HepG2 (cell line): ENCODE measurements around the gene BRAP. TPM values are rescaled to one million over a fixed set of nuclear protein-coding genes. Genes with fewer than 3 reads are reported as not detected.

Experiments
- BORCS8-MEF2B ChIP-seq: sonication (generic); formaldehyde crosslinking; IDR thresholded peaks from 2 replicates; pipeline ENCODE4 v1.8.0; 2022; ENCODE audit warnings: mild to moderate bottlenecking, missing genetic modification reagents
- CHD2 ChIP-seq: IDR thresholded peaks from 2 replicates; pipeline ENCODE4 v1.6.1; 2011; ENCODE audit warnings: low read depth, low read length, improper control_type of control experiment
- DNMT1 ChIP-seq: sonication (generic); formaldehyde crosslinking; IDR thresholded peaks from 2 replicates; pipeline ENCODE4 v1.5.1; 2020; ENCODE audit warnings: mild to moderate bottlenecking, missing genetic modification reagents
- ELF4 ChIP-seq: sonication (generic); formaldehyde crosslinking; IDR thresholded peaks from 2 replicates; pipeline ENCODE4 v1.5.0; 2020; ENCODE audit warnings: missing genetic modification reagents, mild to moderate bottlenecking, moderate library complexity, borderline replicate concordance
- ESRRA ChIP-seq: sonication (generic); formaldehyde crosslinking; IDR thresholded peaks from 2 replicates; pipeline ENCODE4 v1.5.1; 2020; ENCODE audit warnings: mild to moderate bottlenecking, low read depth, missing genetic modification reagents
- HNRNPL ChIP-seq: fragments of 200-400 bp; formaldehyde crosslinking; IDR thresholded peaks from 2 replicates; pipeline ENCODE4 v1.6.1; 2017; ENCODE audit warnings: mild to moderate bottlenecking, low read depth, low read length
- IRF1 ChIP-seq: sonication (generic); formaldehyde crosslinking; IDR thresholded peaks from 2 replicates; pipeline ENCODE4 v1.4.0; 2020; ENCODE audit warnings: low read depth, mild to moderate bottlenecking, missing genetic modification reagents
- JARID2 ChIP-seq: sonication (generic); formaldehyde crosslinking; IDR thresholded peaks from 2 replicates; pipeline ENCODE4 v1.8.1; 2023; ENCODE audit warnings: missing genetic modification reagents, inconsistent platforms; ENCODE audit not compliant: insufficient replicate concordance
- KDM4B ChIP-seq: sonication (generic); formaldehyde crosslinking; IDR thresholded peaks from 2 replicates; pipeline ENCODE4 v1.4.0; 2020; ENCODE audit warnings: missing genetic modification reagents
- KDM5A ChIP-seq: fragments of 200-600 bp; sonication (generic); IDR thresholded peaks from 2 replicates; pipeline ENCODE4 v1.7.0; 2018; ENCODE audit warnings: antibody characterized with exemption, mild to moderate bottlenecking, low read length, borderline replicate concordance
- KLF6 ChIP-seq: IDR thresholded peaks from 2 replicates; pipeline ENCODE4 v1.8.0; 2016; ENCODE audit warnings: missing biosample characterization, missing genetic modification reagents
- NFYC ChIP-seq: IDR thresholded peaks from 2 replicates; pipeline ENCODE4 v1.6.1; 2016; ENCODE audit warnings: missing genetic modification reagents, missing compliant biosample characterization
- PRMT3 ChIP-seq: sonication (generic); formaldehyde crosslinking; IDR thresholded peaks from 2 replicates; pipeline ENCODE4 v1.8.1; 2022; ENCODE audit warnings: low read depth, mild to moderate bottlenecking, moderate library complexity, missing genetic modification reagents, borderline replicate concordance
- WIZ ChIP-seq: sonication (generic); formaldehyde crosslinking; IDR thresholded peaks from 2 replicates; pipeline ENCODE4 v1.5.1; 2020; ENCODE audit warnings: mild to moderate bottlenecking, missing genetic modification reagents
- XBP1 ChIP-seq: sonication (generic); formaldehyde crosslinking; IDR thresholded peaks from 2 replicates; pipeline ENCODE4 v1.5.0; 2020; ENCODE audit warnings: missing genetic modification reagents
- ZFP36L2 ChIP-seq: sonication (generic); formaldehyde crosslinking; IDR thresholded peaks from 2 replicates; pipeline ENCODE4 v1.4.0; 2020; ENCODE audit warnings: missing genetic modification reagents
- ZMYM4 ChIP-seq: sonication (generic); formaldehyde crosslinking; IDR thresholded peaks from 2 replicates; pipeline ENCODE4 v1.8.1; 2023; ENCODE audit warnings: mild to moderate bottlenecking, missing genetic modification reagents
- ZNF18 ChIP-seq: sonication (generic); formaldehyde crosslinking; IDR thresholded peaks from 2 replicates; pipeline ENCODE4 v1.8.0; 2022; ENCODE audit warnings: mild to moderate bottlenecking, missing genetic modification reagents; ENCODE audit not compliant: insufficient replicate concordance
- ZNF367 ChIP-seq: sonication (generic); formaldehyde crosslinking; IDR thresholded peaks from 2 replicates; pipeline ENCODE4 v1.4.0; 2020; ENCODE audit warnings: missing genetic modification reagents, borderline replicate concordance
- ZNF564 ChIP-seq: sonication (generic); formaldehyde crosslinking; IDR thresholded peaks from 2 replicates; pipeline ENCODE4 v1.8.1; 2023; ENCODE audit warnings: mild to moderate bottlenecking, missing genetic modification reagents
- ZNF576 ChIP-seq: sonication (generic); formaldehyde crosslinking; IDR thresholded peaks from 2 replicates; pipeline ENCODE4 v1.4.0; 2020; ENCODE audit warnings: mild to moderate bottlenecking, missing genetic modification reagents
- polyA plus RNA-seq, 8 experiments: library from polyadenylated mRNA; depleted of rRNA in 3 of 8; stranded (reverse) in 7 of 8; unstranded in 1 of 8; fragments of >200 nt; fragmentation: Illumina TruSeq in 4 of 8; extraction: Trizol in 4 of 8; gene quantifications; 2 replicates each; pipeline versions ENCODE4 v1.2.1 to v1.2.3, GENCODE V29; 2011 to 2016; ENCODE audit warnings: low read depth in 4 of 8, missing spikeins in 1 of 8, mixed read lengths in 1 of 8; ENCODE audit not compliant: insufficient read depth in 1 of 8
- total RNA-seq, 5 experiments: library from RNA; depleted of rRNA; stranded (reverse); fragments of >200 nt; fragmentation: Illumina TruSeq; extraction: Trizol; gene quantifications; 2 replicates each; pipeline ENCODE4 v1.2.3, GENCODE V29; 2016; ENCODE audit warnings: low read depth in 1 of 5
- TF ChIP-seq, protein P1 (sequence below): sonication (generic); formaldehyde crosslinking; conservative IDR thresholded peaks from 2 replicates; pipeline ENCODE4 v1.4.0; 2020; ENCODE audit warnings: missing genetic modification reagents
- TF ChIP-seq, protein P2 (sequence below): sonication (generic); formaldehyde crosslinking; conservative IDR thresholded peaks from 2 replicates; pipeline ENCODE4 v1.4.0; 2020; ENCODE audit warnings: missing genetic modification reagents

Gene BRAP
- total and polyA plus RNA-seq, 2 of the 13 experiments (the other 11 are each of a cell fraction or from before 2014, with no cell fraction given): 8.1 to 15.4 TPM

- TF ChIP-seq XBP1 (CRISPR knock-in tag) (no peak), BORCS8-MEF2B (CRISPR knock-in tag) (peak; percentile 88; the same call in 1 of the 2 replicates), ELF4 (CRISPR knock-in tag) (no peak), WIZ (CRISPR knock-in tag) (no peak), ZFP36L2 (CRISPR knock-in tag) (no peak), KDM5A (no peak; the same call in 1 of the 2 replicates), ESRRA (no peak), JARID2 (no peak), DNMT1 (CRISPR knock-in tag) (no peak; the same call in 1 of the 2 replicates), KLF6 (CRISPR knock-in tag) (peak; percentile 61; the same call in 1 of the 2 replicates), NFYC (CRISPR knock-in tag) (no peak), ZNF18 (CRISPR knock-in tag) (peak; percentile 23), HNRNPL (peak; percentile 45; the same call in 1 of the 2 replicates), ZNF576 (CRISPR knock-in tag) (no peak), IRF1 (CRISPR knock-in tag) (no peak), ZNF367 (CRISPR knock-in tag) (no peak), ZNF564 (CRISPR knock-in tag) (peak; percentile 68; the same call in 1 of the 2 replicates), PRMT3 (CRISPR knock-in tag) (peak; percentile 39; the same call in 1 of the 2 replicates), ZMYM4 (CRISPR knock-in tag) (peak; percentile 29; the same call in 1 of the 2 replicates), CHD2 (peak; percentile 79), KDM4B (CRISPR knock-in tag) (no peak)
- TF ChIP-seq, protein P1, sequence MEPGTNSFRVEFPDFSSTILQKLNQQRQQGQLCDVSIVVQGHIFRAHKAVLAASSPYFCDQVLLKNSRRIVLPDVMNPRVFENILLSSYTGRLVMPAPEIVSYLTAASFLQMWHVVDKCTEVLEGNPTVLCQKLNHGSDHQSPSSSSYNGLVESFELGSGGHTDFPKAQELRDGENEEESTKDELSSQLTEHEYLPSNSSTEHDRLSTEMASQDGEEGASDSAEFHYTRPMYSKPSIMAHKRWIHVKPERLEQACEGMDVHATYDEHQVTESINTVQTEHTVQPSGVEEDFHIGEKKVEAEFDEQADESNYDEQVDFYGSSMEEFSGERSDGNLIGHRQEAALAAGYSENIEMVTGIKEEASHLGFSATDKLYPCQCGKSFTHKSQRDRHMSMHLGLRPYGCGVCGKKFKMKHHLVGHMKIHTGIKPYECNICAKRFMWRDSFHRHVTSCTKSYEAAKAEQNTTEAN (CRISPR knock-in tag): no peak
- TF ChIP-seq, protein P2, sequence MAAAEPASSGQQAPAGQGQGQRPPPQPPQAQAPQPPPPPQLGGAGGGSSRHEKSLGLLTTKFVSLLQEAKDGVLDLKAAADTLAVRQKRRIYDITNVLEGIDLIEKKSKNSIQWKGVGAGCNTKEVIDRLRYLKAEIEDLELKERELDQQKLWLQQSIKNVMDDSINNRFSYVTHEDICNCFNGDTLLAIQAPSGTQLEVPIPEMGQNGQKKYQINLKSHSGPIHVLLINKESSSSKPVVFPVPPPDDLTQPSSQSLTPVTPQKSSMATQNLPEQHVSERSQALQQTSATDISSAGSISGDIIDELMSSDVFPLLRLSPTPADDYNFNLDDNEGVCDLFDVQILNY (CRISPR knock-in tag): peak; percentile 23; the same call in 1 of the 2 replicates
Measured at GRCh38 chr12:111599453-111600204, 86.1 kb downstream of the BRAP start (continued).
